Activated T-cell treated with anti-CD3 and anti-CD28 coated beads for 48 hours (primary cell): ENCODE measurements around the gene ZNF670.
"Not testable (repeated sequence)": the region's sequence is repeated elsewhere in the genome, so short reads cannot be mapped to it uniquely, and the experiment has no call there.

ENCODE experiments used
- DNase-seq: peaks from one replicate; pipeline ENCODE4 v3.0.0-alpha.2; 2020; ENCODE audit warnings: low read depth

The ZNF670 gene

DNA sequence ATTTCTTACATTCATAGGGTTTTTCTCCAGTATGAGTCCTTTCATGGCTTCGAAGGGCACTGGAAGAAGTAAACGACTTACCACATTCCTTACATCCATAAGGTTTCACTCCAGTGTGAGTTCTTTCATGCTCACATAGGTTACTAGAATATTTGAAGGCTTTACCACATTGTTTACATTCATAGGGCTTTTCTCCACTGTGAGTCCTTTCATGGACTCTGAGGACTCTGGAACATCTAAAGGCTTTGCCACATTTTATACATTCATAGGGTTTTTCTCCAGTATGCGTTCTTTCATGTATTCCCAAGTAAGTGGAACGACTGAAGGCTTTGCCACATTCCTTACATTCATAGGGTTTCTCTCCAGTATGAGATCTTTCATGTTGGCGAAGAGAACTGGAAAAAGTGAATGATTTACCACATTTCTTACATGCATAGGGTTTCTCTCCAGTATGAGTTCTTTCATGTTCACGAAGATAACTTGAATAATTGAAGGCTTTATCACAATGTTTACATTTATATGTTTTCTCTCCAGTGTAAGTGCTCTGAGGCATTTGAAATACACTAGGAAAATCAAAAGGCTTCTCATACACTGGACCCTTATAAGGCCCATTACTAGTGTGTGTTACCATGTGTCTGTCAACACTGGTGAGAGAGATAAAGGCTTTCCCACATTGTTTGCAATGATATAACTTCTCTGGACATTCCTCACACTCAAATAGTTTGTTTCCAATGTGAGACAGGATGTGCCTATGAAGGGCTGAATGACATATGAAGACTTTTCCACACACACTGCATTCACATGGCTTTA, 40.9 kb downstream of the ZNF670 start:
- DNase-seq = no peak

GRCh38 chr1:247032306-247032705, 46.3 kb downstream of the ZNF670 start:
- DNase-seq = not testable (repeated sequence)
